A549 (cell line): ENCODE data around the gene H6PD. TPM values are rescaled to one million over a fixed set of nuclear protein-coding genes. Genes with fewer than 3 reads are reported as not detected.
A peak's percentile ranks its signal among the peaks of the same experiment; 100 is the strongest.

Experiments used
- ATAC-seq, 2 experiments: fragments of 200-7000 bp in 1 of 2; fragments of >200 bp in 1 of 2; cut with Nextera tagmentation in 1 of 2; cut with Tn5 transposase in 1 of 2; 3 replicates each; pipeline versions ENCODE4 v1.8.0 to v1.9.1; 2018 to 2020; ENCODE audit warnings: mild to moderate bottlenecking in 1 of 2, moderate library complexity in 1 of 2
- CTCF ChIA-PET: fragments of 300-600 bp; sonication (Branson Sonifier 250); formaldehyde crosslinking; extraction: SDS; loops from one replicate; lab custom pipeline; 2021; ENCODE audit warnings: antibody characterized with exemption, inconsistent platforms; lab: Yijun Ruan, JAX
- POLR2A ChIA-PET: fragments of 350-600 bp; formaldehyde crosslinking; extraction: SDS; loops from one replicate; lab custom pipeline; 2021; ENCODE audit warnings: antibody characterized with exemption, inconsistent platforms; lab: Yijun Ruan, JAX
- DNase-seq, 2 experiments: peaks; one replicate each; pipeline versions ENCODE4 v3.0.0 to v3.0.0-alpha.2; 2011 to 2016; ENCODE audit warnings: low read depth in 1 of 2, low spot score in 1 of 2
- FAIRE-seq: peaks from 2 replicates; lab custom pipeline; 2011; peaks lifted over from hg19 to GRCh38; lab: Jason Lieb, UNC
- H3K27ac ChIP-seq, 2 experiments: fragments of >200 bp; sonication (Bioruptor Twin); formaldehyde crosslinking; 3 replicates each; pipeline ENCODE4 v1.5.1; 2016 to 2017
- H3K4me1 ChIP-seq: fragments of >200 bp; sonication (Bioruptor Twin); formaldehyde crosslinking; 3 replicates; pipeline ENCODE4 v1.6.1; 2016
- H3K4me2 ChIP-seq: fragments of >200 bp; sonication (Bioruptor Twin); formaldehyde crosslinking; 3 replicates; pipeline ENCODE4 v1.6.1; 2016
- H3K4me3 ChIP-seq: fragments of >200 bp; sonication (Bioruptor Twin); formaldehyde crosslinking; 3 replicates; pipeline ENCODE4 v1.5.1; 2016
- H3K9me3 ChIP-seq: fragments of >200 bp; sonication (Bioruptor Twin); formaldehyde crosslinking; 3 replicates; pipeline ENCODE4 v1.6.1; 2016
- BCL3 ChIP-seq: fragments of >200 bp; sonication (Bioruptor Twin); formaldehyde crosslinking; IDR thresholded peaks from 3 replicates; pipeline ENCODE4 v1.6.1; 2016
- BHLHE40 ChIP-seq: IDR thresholded peaks from 2 replicates; pipeline ENCODE4 v1.6.1; 2012; ENCODE audit warnings: low read depth, low read length, inconsistent platforms
- CBX2 ChIP-seq: fragments of 200-600 bp; sonication (generic); IDR thresholded peaks from 2 replicates; pipeline ENCODE4 v1.6.1; 2016; ENCODE audit warnings: low read depth, mild to moderate bottlenecking, borderline replicate concordance
- CHD4 ChIP-seq: fragments of 200-600 bp; sonication (generic); IDR thresholded peaks from 2 replicates; pipeline ENCODE4 v1.6.1; 2016; ENCODE audit warnings: antibody characterized with exemption, mild to moderate bottlenecking, borderline replicate concordance
- EP300 ChIP-seq, 2 experiments: fragments of >200 bp; sonication (Bioruptor Twin); formaldehyde crosslinking; IDR thresholded peaks; 2 replicates in 1 of 2; 3 replicates in 1 of 2; pipeline ENCODE4 v1.6.1; 2016 to 2017
- FOXS1 ChIP-seq: fragments of 250-450 bp; sonication (Bioruptor Pico); IDR thresholded peaks from 2 replicates; pipeline ENCODE4 v1.5.0; 2020; ENCODE audit warnings: mild to moderate bottlenecking, moderate library complexity
- HEYL ChIP-seq: fragments of 250-450 bp; sonication (Bioruptor Pico); IDR thresholded peaks from 2 replicates; pipeline ENCODE4 v1.8.0; 2021; ENCODE audit warnings: mild to moderate bottlenecking, moderate library complexity
- HOXA7 ChIP-seq: fragments of 250-450 bp; sonication (Bioruptor Pico); IDR thresholded peaks from 2 replicates; pipeline ENCODE4 v1.5.0; 2020; ENCODE audit warnings: mild to moderate bottlenecking, moderate library complexity
- HOXB13 ChIP-seq: fragments of 250-450 bp; sonication (Bioruptor Pico); IDR thresholded peaks from 2 replicates; pipeline ENCODE4 v1.5.0; 2020; ENCODE audit warnings: low read depth, mild to moderate bottlenecking, moderate library complexity
- HOXB5 ChIP-seq: fragments of 250-450 bp; sonication (Bioruptor Pico); IDR thresholded peaks from 2 replicates; pipeline ENCODE4 v1.5.0; 2020; ENCODE audit warnings: mild to moderate bottlenecking, moderate library complexity
- MAFK ChIP-seq: fragments of 450-650 bp; IDR thresholded peaks from 2 replicates; pipeline ENCODE4 v1.6.1; 2014; ENCODE audit not compliant: partially characterized antibody
- POLR2A ChIP-seq: IDR thresholded peaks from 2 replicates; pipeline ENCODE4 v1.6.1; 2012; ENCODE audit warnings: mild to moderate bottlenecking, low read length
- POLR2AphosphoS2 ChIP-seq: conservative IDR thresholded peaks from 2 replicates; pipeline ENCODE4 v1.6.1; 2012; ENCODE audit warnings: low read length, improper control_type of control experiment, inconsistent platforms
- TP53 ChIP-seq: fragments of 250-450 bp; sonication (Bioruptor Pico); IDR thresholded peaks from 2 replicates; pipeline ENCODE4 v1.5.0; 2021; ENCODE audit warnings: mild to moderate bottlenecking, moderate library complexity
- ZFP36 ChIP-seq: fragments of 450-650 bp; IDR thresholded peaks from 2 replicates; pipeline ENCODE4 v1.6.1; 2014; ENCODE audit warnings: borderline replicate concordance; ENCODE audit not compliant: partially characterized antibody
- WGBS: methylation state at CpG from one replicate; pipeline ENCODE4 v1.1.6; 2017; ENCODE audit errors: missing lambda C conversion rate; 5-methylcytosine and 5-hydroxymethylcytosine counted together
- polyA plus RNA-seq, 4 experiments: library from polyadenylated mRNA; depleted of rRNA in 3 of 4; stranded (reverse); fragments of >200 nt; fragmentation: RNase III in 1 of 4; extraction: RNeasy Plus Mini Kit Qiagen cat#74134 plus additional on column Dnase treatment in 1 of 4; gene quantifications; 2 replicates in 3 of 4; 3 replicates in 1 of 4; pipeline ENCODE4 v1.2.3, GENCODE V29; 2011 to 2017
- TF ChIP-seq, protein P1 (sequence below): fragments of 450-650 bp; IDR thresholded peaks from 2 replicates; pipeline ENCODE4 v1.6.1; 2014; ENCODE audit warnings: antibody characterized with exemption
- TF ChIP-seq, protein P2 (sequence below): fragments of 150-350 bp; IDR thresholded peaks from 2 replicates; pipeline ENCODE4 v1.6.1; 2014; ENCODE audit warnings: low read depth, mild to moderate bottlenecking, low read length
- TF ChIP-seq, protein P3 (sequence below): IDR thresholded peaks from 2 replicates; pipeline ENCODE4 v1.6.1; 2012

H6PD gene
- polyA plus RNA-seq, 2 of the 4 experiments (the other 2 are of a cell fraction): 6.0 to 7.9 TPM

GRCh38 chr1:9186082-9186859 is 48.3 kb upstream of the H6PD start:
- TF ChIP-seq HOXA7 (CRISPR knock-in tag) (no peak), CHD4 (no peak)
- H3K4me1 ChIP-seq: peaks cover 9% of the 10 kb centered on the region; the same call in 1 of the 3 replicates
- WGBS: 85% methylated on average over 3 of the region's 5 CpGs
- no peaks in the 10 kb centered on the region for H3K9me3 ChIP-seq
- H3K4me2 ChIP-seq: no peak overlapping the region
- ATAC-seq (no peak), FAIRE-seq (no peak), DNase-seq (no peak)
- ChIA-PET CTCF (interaction anchor here (1.3 to 5.8 kb wide), 2 partner anchors 44 to 76 kb away, joined by 3 to 24 read pairs; no protein-coding TSS in a partner anchor), POLR2A (interaction anchor here (0.6 kb wide), 1 partner anchor 484 kb away, joined by 4 read pairs; no protein-coding TSS in a partner anchor)
- H3K27ac ChIP-seq: 0 out of 6 replicates have a peak overlapping the region, but pooled peaks of 1 of the 2 experiments have one; percentile 24
- no peak overlapping the region for H3K4me3 ChIP-seq

DNA sequence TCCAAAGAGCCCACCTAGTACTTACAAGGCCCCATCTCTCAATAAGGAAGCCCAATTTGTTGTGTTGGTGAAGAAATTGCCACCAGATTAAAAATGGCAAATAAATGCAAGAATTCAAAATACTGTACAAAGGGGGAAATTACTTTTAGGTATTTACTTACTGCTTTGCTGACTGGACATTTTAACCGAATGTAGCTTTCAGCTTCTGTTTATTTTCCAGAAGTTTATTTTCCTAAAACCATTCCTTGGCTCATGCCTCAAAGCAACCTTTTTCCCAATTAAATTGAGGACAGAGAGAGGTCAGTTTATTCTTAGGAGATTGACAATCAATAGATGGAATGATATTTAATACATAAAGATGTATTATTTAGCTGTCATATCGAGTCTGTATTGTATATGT is 47.6 kb upstream of the H6PD start:
- no peak overlapping the region for H3K4me3 ChIP-seq
- no peak overlapping the region for H3K4me2 ChIP-seq
- H3K27ac ChIP-seq: 0 out of 6 replicates have a peak overlapping the region, but pooled peaks of 1 of the 2 experiments have one; percentile 24
- ChIA-PET POLR2A (no interaction called here), CTCF (interaction anchor here (1.9 to 5.8 kb wide), 2 partner anchors 10 to 45 kb away, joined by 12 to 24 read pairs; no protein-coding TSS in a partner anchor)
- no peaks in the 10 kb centered on the region for H3K9me3 ChIP-seq
- TF ChIP-seq HOXB13 (CRISPR knock-in tag) (no peak), MAFK (peak; percentile 61)
- FAIRE-seq: no peak
- no peak for DNase-seq
- H3K4me1 ChIP-seq: peaks cover 9% of the 10 kb centered on the region; the same call in 1 of the 3 replicates
- WGBS: 46% methylated on average over 2 of the region's 2 CpGs
- no peak for ATAC-seq

DNA sequence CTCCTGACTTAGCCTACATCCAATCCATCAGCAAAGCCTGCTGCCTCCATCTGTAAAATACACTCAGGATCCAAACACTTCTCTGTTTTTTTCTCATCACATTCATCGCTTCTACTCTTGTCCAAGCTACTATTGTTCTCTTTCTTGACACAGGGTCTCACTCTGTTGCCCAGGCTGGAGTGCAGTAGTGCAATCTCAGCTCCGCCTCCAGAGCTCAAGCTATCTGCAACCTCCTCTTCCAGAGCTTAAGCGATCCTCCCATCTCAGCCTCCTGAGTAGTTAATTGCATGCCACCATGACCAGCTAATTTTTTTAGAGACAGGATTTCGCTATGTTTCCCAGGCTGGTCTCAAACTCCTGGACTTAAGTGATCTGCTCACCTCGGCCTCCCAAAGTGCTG is 44.3 kb upstream of the H6PD start:
- TF ChIP-seq CBX2 (no peak), BHLHE40 (no peak), HOXB5 (CRISPR knock-in tag) (no peak), POLR2A (no peak), POLR2AphosphoS2 (no peak), TP53 (CRISPR knock-in tag) (no peak), EP300 (IDR thresholded peaks at IDR 0.05) (no peak), HEYL (CRISPR knock-in tag) (no peak), HOXB13 (CRISPR knock-in tag) (no peak), ZFP36 (no peak), BCL3 (no peak), FOXS1 (CRISPR knock-in tag) (no peak)
- TF ChIP-seq, protein P1, sequence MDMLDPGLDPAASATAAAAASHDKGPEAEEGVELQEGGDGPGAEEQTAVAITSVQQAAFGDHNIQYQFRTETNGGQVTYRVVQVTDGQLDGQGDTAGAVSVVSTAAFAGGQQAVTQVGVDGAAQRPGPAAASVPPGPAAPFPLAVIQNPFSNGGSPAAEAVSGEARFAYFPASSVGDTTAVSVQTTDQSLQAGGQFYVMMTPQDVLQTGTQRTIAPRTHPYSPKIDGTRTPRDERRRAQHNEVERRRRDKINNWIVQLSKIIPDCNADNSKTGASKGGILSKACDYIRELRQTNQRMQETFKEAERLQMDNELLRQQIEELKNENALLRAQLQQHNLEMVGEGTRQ: no peak
- TF ChIP-seq, protein P2, sequence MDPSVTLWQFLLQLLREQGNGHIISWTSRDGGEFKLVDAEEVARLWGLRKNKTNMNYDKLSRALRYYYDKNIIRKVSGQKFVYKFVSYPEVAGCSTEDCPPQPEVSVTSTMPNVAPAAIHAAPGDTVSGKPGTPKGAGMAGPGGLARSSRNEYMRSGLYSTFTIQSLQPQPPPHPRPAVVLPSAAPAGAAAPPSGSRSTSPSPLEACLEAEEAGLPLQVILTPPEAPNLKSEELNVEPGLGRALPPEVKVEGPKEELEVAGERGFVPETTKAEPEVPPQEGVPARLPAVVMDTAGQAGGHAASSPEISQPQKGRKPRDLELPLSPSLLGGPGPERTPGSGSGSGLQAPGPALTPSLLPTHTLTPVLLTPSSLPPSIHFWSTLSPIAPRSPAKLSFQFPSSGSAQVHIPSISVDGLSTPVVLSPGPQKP: no peak
- TF ChIP-seq, protein P3, sequence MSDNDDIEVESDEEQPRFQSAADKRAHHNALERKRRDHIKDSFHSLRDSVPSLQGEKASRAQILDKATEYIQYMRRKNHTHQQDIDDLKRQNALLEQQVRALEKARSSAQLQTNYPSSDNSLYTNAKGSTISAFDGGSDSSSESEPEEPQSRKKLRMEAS: no peak
- POLR2A ChIA-PET: no interaction called here
- ATAC-seq (no peak), DNase-seq (no peak), FAIRE-seq (no peak)
- H3K4me2 ChIP-seq: no peak overlapping the region
- WGBS: 85% methylated on average over 5 of the region's 5 CpGs
- H3K27ac ChIP-seq: no peak overlapping the region
- no peak overlapping the region for H3K4me3 ChIP-seq
- H3K9me3 ChIP-seq: no peaks in the 10 kb centered on the region
- H3K4me1 ChIP-seq: peaks cover 16% of the 10 kb centered on the region; the same call in 2 of the 3 replicates
- CTCF ChIA-PET: interaction anchor here (1.7 to 5.8 kb wide), 2 partner anchors 10 to 48 kb away, joined by 6 to 24 read pairs; no protein-coding TSS in a partner anchor
